Type B pancreatic cell (in vitro differentiated cells): Measurements from ENCODE around the gene WFDC2. TPM values are rescaled to one million over a fixed set of nuclear protein-coding genes. Genes with fewer than 3 reads are reported as not detected.

Source experiments
- DNase-seq: peaks from one replicate; pipeline ENCODE4 v3.0.0; 2021; ENCODE audit warnings: mixed read lengths; ENCODE audit not compliant: unreplicated experiment; ENCODE audit errors: extremely low spot score
- H3K27ac Mint-ChIP-seq: 2 replicates; pipeline ENCODE4 v1.8.0; 2021; ENCODE audit warnings: mild to moderate bottlenecking, mixed read lengths
- H3K27me3 Mint-ChIP-seq: 2 replicates; pipeline ENCODE4 v1.8.0; 2021; ENCODE audit warnings: mixed read lengths
- H3K36me3 Mint-ChIP-seq: 2 replicates; pipeline ENCODE4 v1.8.0; 2021; ENCODE audit warnings: mixed read lengths
- H3K4me1 Mint-ChIP-seq: one replicate; pipeline ENCODE4 v1.8.0; 2021; ENCODE audit warnings: mixed read lengths; ENCODE audit not compliant: unreplicated experiment
- H3K4me3 Mint-ChIP-seq: 2 replicates; pipeline ENCODE4 v1.8.0; 2021; ENCODE audit warnings: mild to moderate bottlenecking, mixed read lengths
- H3K9me3 Mint-ChIP-seq: 2 replicates; pipeline ENCODE4 v1.8.0; 2021; ENCODE audit warnings: mixed read lengths
- total RNA-seq: library from RNA; stranded (reverse); gene quantifications from 2 replicates; pipeline ENCODE4 v1.2.1, GENCODE V29; 2021; ENCODE audit warnings: low replicate concordance
- TF ChIP-seq, protein P1 (sequence below): fragments of 200-600 bp; sonication (generic); conservative IDR thresholded peaks from 2 replicates; pipeline ENCODE4 v1.5.0; 2021; ENCODE audit warnings: antibody characterized with exemption, mild to moderate bottlenecking

Gene WFDC2
- total RNA-seq, 1 donor from 2014 or later, result 64.4 TPM

DNA sequence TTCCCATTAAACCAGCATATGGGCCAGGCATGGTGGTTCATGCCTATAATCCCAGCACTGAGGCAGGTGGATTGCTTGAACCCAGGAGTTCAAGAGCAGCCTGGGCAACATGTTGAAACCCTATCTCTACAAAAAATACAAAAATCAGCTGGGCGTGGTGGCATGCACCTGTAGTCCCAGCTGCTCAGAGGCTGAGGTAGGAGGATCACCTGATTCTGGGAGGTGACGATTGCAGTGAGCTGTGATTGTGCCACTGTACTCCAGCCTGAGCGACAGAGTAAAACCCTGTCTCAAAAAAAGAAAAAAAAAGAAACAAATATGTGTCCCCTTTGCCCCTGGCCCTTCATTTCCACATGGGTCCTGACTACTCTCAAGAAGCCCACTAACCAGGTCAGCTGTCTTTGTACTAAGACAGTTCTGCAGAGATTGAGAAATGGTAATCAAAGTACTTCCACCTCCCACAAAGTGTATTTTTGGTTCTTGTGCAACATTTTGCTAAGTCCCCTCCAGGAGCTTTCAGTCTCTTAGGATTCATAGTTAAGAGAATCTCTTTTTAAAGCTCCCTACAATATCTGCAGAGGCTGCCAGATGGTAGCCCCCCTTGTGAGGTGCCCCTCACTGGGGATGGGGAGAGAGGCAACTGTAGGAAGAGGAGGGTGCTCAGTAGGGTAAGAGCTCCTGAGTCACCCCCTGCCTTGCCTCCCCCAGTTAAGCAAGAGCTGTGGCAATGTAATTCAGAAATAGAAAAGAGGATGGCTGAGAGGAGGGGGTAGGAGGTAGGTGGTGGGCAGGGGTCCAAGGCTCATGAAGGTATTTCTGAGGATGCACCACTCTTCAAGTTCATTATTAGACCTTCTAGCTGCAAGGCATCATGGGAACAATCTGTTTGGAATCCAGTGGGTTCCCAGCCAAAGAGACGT, 16.5 kb upstream of the WFDC2 start:
- no peak overlapping the region for H3K27ac Mint-ChIP-seq
- no peaks in the 10 kb centered on the region for H3K4me1 Mint-ChIP-seq
- no peaks in the 10 kb centered on the region for H3K9me3 Mint-ChIP-seq
- H3K36me3 Mint-ChIP-seq, result no peaks in the 10 kb centered on the region
- TF ChIP-seq, protein P1, sequence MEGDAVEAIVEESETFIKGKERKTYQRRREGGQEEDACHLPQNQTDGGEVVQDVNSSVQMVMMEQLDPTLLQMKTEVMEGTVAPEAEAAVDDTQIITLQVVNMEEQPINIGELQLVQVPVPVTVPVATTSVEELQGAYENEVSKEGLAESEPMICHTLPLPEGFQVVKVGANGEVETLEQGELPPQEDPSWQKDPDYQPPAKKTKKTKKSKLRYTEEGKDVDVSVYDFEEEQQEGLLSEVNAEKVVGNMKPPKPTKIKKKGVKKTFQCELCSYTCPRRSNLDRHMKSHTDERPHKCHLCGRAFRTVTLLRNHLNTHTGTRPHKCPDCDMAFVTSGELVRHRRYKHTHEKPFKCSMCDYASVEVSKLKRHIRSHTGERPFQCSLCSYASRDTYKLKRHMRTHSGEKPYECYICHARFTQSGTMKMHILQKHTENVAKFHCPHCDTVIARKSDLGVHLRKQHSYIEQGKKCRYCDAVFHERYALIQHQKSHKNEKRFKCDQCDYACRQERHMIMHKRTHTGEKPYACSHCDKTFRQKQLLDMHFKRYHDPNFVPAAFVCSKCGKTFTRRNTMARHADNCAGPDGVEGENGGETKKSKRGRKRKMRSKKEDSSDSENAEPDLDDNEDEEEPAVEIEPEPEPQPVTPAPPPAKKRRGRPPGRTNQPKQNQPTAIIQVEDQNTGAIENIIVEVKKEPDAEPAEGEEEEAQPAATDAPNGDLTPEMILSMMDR, result no peak
- peaks cover 5% of the 10 kb centered on the region for H3K27me3 Mint-ChIP-seq
- DNase-seq, result no peak
- no peak overlapping the region for H3K4me3 Mint-ChIP-seq

DNA sequence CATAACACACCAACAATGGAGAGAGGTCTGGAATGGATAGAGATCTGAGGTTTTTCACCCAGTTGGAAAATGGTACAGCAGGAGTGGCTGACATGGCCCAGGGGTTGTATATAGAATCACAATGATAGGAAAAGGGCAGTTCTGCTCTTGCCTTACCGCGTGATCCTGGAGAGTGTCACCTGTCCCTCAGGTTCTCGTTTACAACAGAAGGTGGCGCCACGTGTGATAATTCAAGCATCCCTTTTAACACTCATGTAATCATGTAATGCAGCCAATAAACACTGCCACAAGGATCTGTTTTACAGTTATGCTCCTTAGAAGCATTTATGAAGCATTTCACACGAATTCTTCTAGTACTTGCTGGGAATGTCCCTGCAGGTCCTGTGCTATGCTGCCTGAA, 12.9 kb upstream of the WFDC2 start:
- no peaks in the 10 kb centered on the region for H3K9me3 Mint-ChIP-seq
- peaks cover 8% of the 10 kb centered on the region for H3K27me3 Mint-ChIP-seq
- no peak for DNase-seq
- H3K4me1 Mint-ChIP-seq, result no peaks in the 10 kb centered on the region
- no peaks in the 10 kb centered on the region for H3K36me3 Mint-ChIP-seq
- H3K4me3 Mint-ChIP-seq, result no peak overlapping the region
- TF ChIP-seq, protein P1, result peak; percentile 60
- no peak overlapping the region for H3K27ac Mint-ChIP-seq

DNA sequence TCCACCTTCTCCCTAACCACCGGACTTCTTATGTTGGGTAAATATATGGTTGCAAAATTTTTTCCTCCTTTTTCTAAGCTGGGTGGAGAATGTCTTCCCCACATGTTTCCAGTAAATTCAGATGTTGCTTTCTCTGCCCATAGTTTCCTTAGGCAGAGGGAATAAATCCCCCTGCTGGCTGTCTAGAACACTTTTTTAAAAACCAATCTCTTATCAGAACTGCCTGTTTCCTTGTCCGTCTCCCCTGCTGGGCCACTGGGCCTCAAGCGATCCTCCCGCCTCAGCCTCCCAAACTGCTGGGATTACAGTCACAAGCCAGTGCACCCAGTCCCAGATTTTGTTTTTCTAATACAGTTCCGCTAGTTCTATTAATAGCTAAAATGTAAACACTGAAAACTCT, 9.9 kb upstream of the WFDC2 start:
- no peaks in the 10 kb centered on the region for H3K9me3 Mint-ChIP-seq
- DNase-seq, result no peak

DNA sequence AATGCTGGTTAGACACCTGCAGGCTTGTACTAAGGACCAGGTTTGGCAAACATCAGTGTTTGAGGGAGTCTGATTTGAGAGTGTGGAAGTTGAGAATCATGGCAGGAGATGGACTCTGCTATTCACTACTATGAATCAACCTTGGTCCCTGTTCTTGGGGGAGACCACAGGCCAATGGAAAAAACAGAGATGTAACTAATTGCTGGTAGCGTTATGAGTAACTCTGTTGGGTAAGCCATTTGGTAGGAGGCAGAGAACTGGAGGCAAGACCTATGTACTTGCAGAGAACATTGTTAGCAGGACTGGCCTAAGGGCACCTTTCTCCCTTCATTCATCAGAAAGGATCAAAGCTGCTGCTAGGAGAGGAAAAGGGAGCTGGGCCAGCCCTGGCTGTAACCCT, 8.3 kb upstream of the WFDC2 start:
- H3K36me3 Mint-ChIP-seq, result no peaks in the 10 kb centered on the region
- H3K27ac Mint-ChIP-seq, result no peak overlapping the region
- no peaks in the 10 kb centered on the region for H3K4me1 Mint-ChIP-seq
- H3K4me3 Mint-ChIP-seq, result no peak overlapping the region
- no peaks in the 10 kb centered on the region for H3K9me3 Mint-ChIP-seq
- H3K27me3 Mint-ChIP-seq, result peaks cover 9% of the 10 kb centered on the region
- TF ChIP-seq, protein P1, result no peak
- no peak for DNase-seq

More for the DNA sequence above, 9.9 kb upstream of the WFDC2 start:
- TF ChIP-seq, protein P1, result peak; percentile 61
- peaks cover 6% of the 10 kb centered on the region for H3K27me3 Mint-ChIP-seq
- no peak overlapping the region for H3K4me3 Mint-ChIP-seq
- H3K36me3 Mint-ChIP-seq, result no peaks in the 10 kb centered on the region
- H3K27ac Mint-ChIP-seq, result peak overlapping the region; percentile 32
- no peaks in the 10 kb centered on the region for H3K4me1 Mint-ChIP-seq

DNA sequence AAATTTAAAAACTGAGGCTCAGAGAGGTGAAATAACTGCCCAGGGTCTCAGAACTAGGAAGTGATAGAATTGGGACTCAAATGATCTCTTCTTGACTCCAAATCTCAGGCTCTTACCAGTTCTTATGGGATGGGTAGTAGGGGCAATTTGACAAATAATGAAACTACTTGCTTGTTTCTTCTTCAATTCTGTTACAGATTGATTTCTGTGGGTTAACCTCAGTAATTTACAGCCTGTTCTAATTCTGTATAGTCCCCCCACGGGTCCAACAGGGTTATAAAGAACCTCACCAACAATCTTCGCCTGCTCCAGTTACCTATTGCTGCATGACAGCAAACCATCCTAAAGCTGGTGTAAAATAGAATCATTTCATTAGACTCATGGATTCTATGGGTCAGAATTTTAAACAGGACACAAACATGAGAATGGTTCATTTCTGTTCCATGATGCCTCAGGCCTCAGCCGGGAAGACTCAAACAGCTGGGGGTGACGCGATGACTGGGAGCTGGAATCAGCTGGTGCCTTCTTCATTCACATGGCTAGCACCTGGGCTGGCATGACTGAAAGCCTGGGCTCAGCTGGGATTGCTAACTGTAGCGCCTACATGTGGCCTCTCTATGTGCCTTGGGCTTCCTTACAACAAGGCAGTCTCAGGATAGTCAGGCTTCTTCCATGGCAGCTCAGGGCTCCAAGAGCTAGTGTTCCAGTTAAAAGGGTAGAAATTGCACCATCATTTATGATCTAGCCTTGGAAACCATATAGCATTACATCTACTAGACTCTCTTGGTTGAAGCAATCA, 6.6 kb upstream of the WFDC2 start:
- Mint-ChIP-seq H3K27me3 (peaks cover 9% of the 10 kb centered on the region), H3K27ac (no peak overlapping the region), H3K4me1 (no peaks in the 10 kb centered on the region), H3K9me3 (no peaks in the 10 kb centered on the region), H3K4me3 (no peak overlapping the region), H3K36me3 (no peaks in the 10 kb centered on the region)
- DNase-seq, result no peak
- TF ChIP-seq, protein P1, result no peak
